CD4-positive, CD25-positive, alpha-beta regulatory T cell (primary cell): Measurements from ENCODE around the gene DAAM1. TPM values are rescaled to one million over a fixed set of nuclear protein-coding genes. Genes with fewer than 3 reads are reported as not detected.

Experiments
- ATAC-seq, 2 donors: fragments of 150-1000 bp; cut with Tn5 transposase; one replicate each; pipeline ENCODE4 v1.10.0; 2021; ENCODE audit warnings: low read depth in 2 of 2, moderate number of reproducible peaks in 2 of 2, moderate library complexity in 1 of 2
- DNase-seq, 3 donors: peaks; one replicate each; pipeline versions ENCODE4 v3.0.0 to v3.0.0-alpha.2; 2012 to 2022; ENCODE audit warnings: mixed read lengths in 1 of 3
- H3K27ac ChIP-seq: one replicate; pipeline ENCODE4 v1.7.0; 2013; ENCODE audit warnings: mild to moderate bottlenecking, low read length; ENCODE audit not compliant: insufficient read depth, poor library complexity, severe bottlenecking
- H3K27me3 ChIP-seq: one replicate; pipeline ENCODE4 v1.7.0; 2013; ENCODE audit warnings: low read length; ENCODE audit not compliant: control insufficient read depth, insufficient read depth
- H3K36me3 ChIP-seq: one replicate; pipeline ENCODE4 v1.7.0; 2013; ENCODE audit warnings: mild to moderate bottlenecking, low read length, moderate library complexity; ENCODE audit not compliant: control insufficient read depth, insufficient read depth
- H3K4me1 ChIP-seq: 2 replicates; pipeline ENCODE4 v1.7.0; 2013; ENCODE audit warnings: mild to moderate bottlenecking, low read length; ENCODE audit not compliant: insufficient read depth, control insufficient read depth, poor library complexity, severe bottlenecking
- H3K4me3 ChIP-seq: one replicate; pipeline ENCODE4 v1.7.0; 2013; ENCODE audit warnings: low read depth, mild to moderate bottlenecking, low read length, moderate library complexity
- H3K9me3 ChIP-seq, 2 experiments: 1 replicate in 1 of 2; 2 replicates in 1 of 2; pipeline ENCODE4 v1.7.0; 2013; ENCODE audit warnings: low read length in 2 of 2, mild to moderate bottlenecking in 1 of 2, moderate library complexity in 1 of 2; ENCODE audit not compliant: control insufficient read depth in 2 of 2
- H3K27ac Mint-ChIP-seq, 3 donors: one replicate each; pipeline ENCODE4 v1.8.0; 2020 to 2022; ENCODE audit warnings: mild to moderate bottlenecking in 3 of 3, mixed read lengths in 3 of 3, moderate library complexity in 2 of 3
- H3K27me3 Mint-ChIP-seq: one replicate; pipeline ENCODE4 v1.8.0; 2022; ENCODE audit warnings: mild to moderate bottlenecking, mixed read lengths
- H3K36me3 Mint-ChIP-seq: one replicate; pipeline ENCODE4 v1.8.0; 2020; ENCODE audit warnings: mixed read lengths
- H3K4me1 Mint-ChIP-seq, 4 donors: one replicate each; pipeline ENCODE4 v1.8.0; 2020 to 2022; ENCODE audit warnings: mixed read lengths in 4 of 4, mild to moderate bottlenecking in 1 of 4
- H3K4me3 Mint-ChIP-seq, 4 donors: one replicate each; pipeline ENCODE4 v1.8.0; 2020 to 2022; ENCODE audit warnings: mild to moderate bottlenecking in 4 of 4, mixed read lengths in 4 of 4, moderate library complexity in 3 of 4
- H3K9me3 Mint-ChIP-seq, 7 donors: one replicate each; pipeline ENCODE4 v1.8.0; 2020 to 2022; ENCODE audit warnings: mixed read lengths in 7 of 7, mild to moderate bottlenecking in 3 of 7, moderate library complexity in 2 of 7
- polyA plus RNA-seq, 4 donors: library from polyadenylated mRNA; unstranded; fragments of 300-500 nt; fragmentation: Illumina TruSeq; gene quantifications; one replicate each; pipeline ENCODE4 v1.2.3, GENCODE V29; 2021
- total RNA-seq: library from RNA; stranded (reverse); gene quantifications from one replicate; pipeline ENCODE4 v1.2.3, GENCODE V29; 2022

The DAAM1 gene
- total and polyA plus RNA-seq, 5 donors from 2014 or later, result 6.1 to 36.5 (median 11.2) TPM

GRCh38 chr14:59240356-59240755, 51.9 kb downstream of the DAAM1 start:
- Histone ChIP-seq H3K36me3 (no peaks in the 10 kb centered on the region), H3K27ac (no peak overlapping the region), H3K4me3 (no peak overlapping the region), H3K4me1 (no peaks in the 10 kb centered on the region), H3K27me3 (no peaks in the 10 kb centered on the region), H3K9me3 (no peaks in the 10 kb centered on the region)
- Mint-ChIP-seq H3K4me1 (peaks cover 15 to 19% (median 17%) of the 10 kb centered on the region in 4 donors), H3K36me3 (peaks cover 3% of the 10 kb centered on the region), H3K27me3 (no peaks in the 10 kb centered on the region), H3K4me3 (no peak overlapping the region), H3K9me3 (peaks cover 0 to 2% (median 0%) of the 10 kb centered on the region in 7 donors), H3K27ac (no peak overlapping the region)
- no peak for DNase-seq
- ATAC-seq, result no peak

DNA sequence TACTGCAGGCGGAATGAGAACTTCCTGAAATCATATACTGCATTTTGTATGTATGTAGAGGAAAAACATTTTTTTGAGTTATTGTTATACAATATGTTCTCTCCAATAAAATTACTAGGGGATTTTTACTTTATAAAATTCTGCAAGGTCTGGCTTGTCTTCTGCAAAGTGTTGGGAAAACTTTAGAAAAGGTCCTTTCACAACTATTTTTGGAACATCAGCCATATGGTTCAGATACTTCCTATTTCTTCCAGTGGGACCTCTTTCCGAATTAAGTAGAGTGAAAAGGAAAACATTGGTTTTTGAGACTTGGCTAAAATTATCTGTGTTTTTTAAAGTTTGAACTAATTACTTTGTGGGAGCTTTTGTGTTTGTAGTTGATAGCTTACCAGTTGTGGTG, 52.7 kb downstream of the DAAM1 start:
- Mint-ChIP-seq H3K27ac (no peak overlapping the region), H3K36me3 (peaks cover 3% of the 10 kb centered on the region), H3K4me3 (no peak overlapping the region), H3K27me3 (no peaks in the 10 kb centered on the region), H3K9me3 (no peaks in the 10 kb centered on the region), H3K4me1 (peaks cover 15 to 25% (median 19%) of the 10 kb centered on the region in 4 donors)
- no peak for ATAC-seq
- Histone ChIP-seq H3K4me1 (no peaks in the 10 kb centered on the region), H3K9me3 (no peaks in the 10 kb centered on the region), H3K4me3 (no peak overlapping the region), H3K27me3 (no peaks in the 10 kb centered on the region), H3K36me3 (no peaks in the 10 kb centered on the region), H3K27ac (no peak overlapping the region)
- no peak for DNase-seq

DNA sequence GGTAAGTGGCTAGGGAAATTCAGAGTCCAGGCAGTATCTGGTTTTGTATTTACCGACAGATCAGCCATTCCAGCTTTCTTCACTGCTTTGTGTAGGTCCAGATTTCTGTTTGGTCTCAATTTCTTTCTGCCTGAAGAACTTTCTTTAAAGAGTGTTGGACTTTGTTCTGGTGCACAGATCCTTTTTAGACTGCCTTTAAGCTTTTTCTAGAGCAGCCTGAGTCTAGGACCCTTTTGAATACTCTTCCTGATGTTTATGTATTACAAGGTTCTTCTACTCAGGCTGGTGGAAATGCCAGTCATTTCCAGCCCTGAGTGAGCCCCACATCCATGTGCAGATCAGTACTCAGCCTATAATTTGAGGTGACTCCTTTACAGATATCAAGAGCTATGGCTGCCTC, 54.7 kb downstream of the DAAM1 start:
- no peak overlapping the region for H3K27ac ChIP-seq
- no peak overlapping the region for H3K4me3 ChIP-seq
- no peaks in the 10 kb centered on the region for H3K27me3 ChIP-seq
- peak overlapping the region in 1 of 3 donors; percentile 25 for H3K27ac Mint-ChIP-seq
- H3K4me1 ChIP-seq, result no peaks in the 10 kb centered on the region
- H3K9me3 Mint-ChIP-seq, result no peaks in the 10 kb centered on the region
- ATAC-seq (no peak), DNase-seq (no peak)
- H3K4me1 Mint-ChIP-seq, result peaks cover 16 to 24% (median 21%) of the 10 kb centered on the region in 4 donors
- no peaks in the 10 kb centered on the region for H3K9me3 ChIP-seq
- no peaks in the 10 kb centered on the region for H3K36me3 ChIP-seq
- peaks cover 3% of the 10 kb centered on the region for H3K36me3 Mint-ChIP-seq
- no peaks in the 10 kb centered on the region for H3K27me3 Mint-ChIP-seq
- H3K4me3 Mint-ChIP-seq, result no peak overlapping the region

DNA sequence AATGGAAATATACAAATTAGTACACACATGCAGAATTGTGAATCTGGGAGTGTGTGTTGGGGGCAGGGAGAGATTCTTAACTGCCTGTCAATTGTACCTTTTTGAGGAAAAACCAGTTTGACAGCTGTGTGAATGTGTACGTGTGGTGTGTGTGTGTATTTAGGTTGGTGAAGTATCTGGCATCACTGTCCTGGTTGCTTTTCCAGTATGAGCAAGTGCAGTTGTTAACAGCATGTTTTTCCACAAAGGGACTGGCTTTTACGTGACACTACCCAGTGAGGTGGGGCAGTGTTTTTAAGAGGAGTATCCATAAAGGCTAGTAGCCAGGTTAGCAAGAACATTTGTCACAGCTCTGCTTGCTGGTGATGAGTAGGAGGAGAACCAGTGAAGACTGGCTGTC, 56.1 kb downstream of the DAAM1 start:
- Histone ChIP-seq H3K36me3 (no peaks in the 10 kb centered on the region), H3K4me1 (no peaks in the 10 kb centered on the region), H3K9me3 (no peaks in the 10 kb centered on the region), H3K27ac (no peak overlapping the region), H3K4me3 (no peak overlapping the region), H3K27me3 (no peaks in the 10 kb centered on the region)
- Mint-ChIP-seq H3K9me3 (no peaks in the 10 kb centered on the region), H3K36me3 (peaks cover 3% of the 10 kb centered on the region), H3K27me3 (no peaks in the 10 kb centered on the region), H3K4me3 (no peak overlapping the region), H3K27ac (no peak overlapping the region), H3K4me1 (peaks cover 16 to 24% (median 21%) of the 10 kb centered on the region in 4 donors)
- ATAC-seq (no peak), DNase-seq (no peak)

DNA sequence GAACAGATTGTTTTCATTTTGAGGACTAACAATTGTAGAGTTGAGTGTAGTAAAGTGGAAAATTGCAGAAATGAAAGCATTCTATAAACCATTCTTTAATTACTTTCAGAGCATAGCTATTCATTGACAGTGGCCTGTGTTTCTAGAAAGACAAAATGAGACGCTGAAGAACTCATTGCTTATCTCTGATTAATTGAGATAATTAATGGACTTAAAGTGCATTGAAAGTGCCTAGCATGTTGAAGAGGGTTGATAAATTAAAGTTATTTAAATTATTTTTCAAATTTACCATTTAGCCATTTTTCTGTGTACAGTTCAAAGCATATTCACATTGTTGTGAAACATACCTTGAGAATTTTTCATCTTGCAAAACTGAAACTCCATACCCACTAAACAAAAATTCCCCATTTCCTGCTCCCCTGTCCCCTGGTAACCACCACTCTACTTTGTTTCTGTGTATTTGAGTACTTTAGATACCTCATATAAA, 57.4 kb downstream of the DAAM1 start:
- no peaks in the 10 kb centered on the region for H3K9me3 ChIP-seq
- no peak for ATAC-seq
- H3K4me3 ChIP-seq, result no peak overlapping the region
- H3K4me1 Mint-ChIP-seq, result peaks cover 16 to 21% (median 21%) of the 10 kb centered on the region in 4 donors
- no peaks in the 10 kb centered on the region for H3K27me3 Mint-ChIP-seq
- no peak overlapping the region for H3K4me3 Mint-ChIP-seq
- H3K36me3 Mint-ChIP-seq, result peaks cover 3% of the 10 kb centered on the region
- H3K27me3 ChIP-seq, result no peaks in the 10 kb centered on the region
- DNase-seq, result no peak
- H3K27ac Mint-ChIP-seq, result no peak overlapping the region
- no peaks in the 10 kb centered on the region for H3K36me3 ChIP-seq
- H3K27ac ChIP-seq, result no peak overlapping the region
- no peaks in the 10 kb centered on the region for H3K4me1 ChIP-seq
- H3K9me3 Mint-ChIP-seq, result no peaks in the 10 kb centered on the region

GRCh38 chr14:59246566-59246965, 58.1 kb downstream of the DAAM1 start:
- Histone ChIP-seq H3K4me1 (no peaks in the 10 kb centered on the region), H3K36me3 (no peaks in the 10 kb centered on the region), H3K9me3 (no peaks in the 10 kb centered on the region), H3K4me3 (no peak overlapping the region), H3K27me3 (no peaks in the 10 kb centered on the region), H3K27ac (no peak overlapping the region)
- Mint-ChIP-seq H3K27ac (no peak overlapping the region), H3K4me3 (no peak overlapping the region), H3K36me3 (peaks cover 3% of the 10 kb centered on the region), H3K4me1 (peaks cover 16 to 23% (median 19%) of the 10 kb centered on the region in 4 donors), H3K9me3 (no peaks in the 10 kb centered on the region), H3K27me3 (no peaks in the 10 kb centered on the region)
- no peak for DNase-seq
- no peak for ATAC-seq

DNA sequence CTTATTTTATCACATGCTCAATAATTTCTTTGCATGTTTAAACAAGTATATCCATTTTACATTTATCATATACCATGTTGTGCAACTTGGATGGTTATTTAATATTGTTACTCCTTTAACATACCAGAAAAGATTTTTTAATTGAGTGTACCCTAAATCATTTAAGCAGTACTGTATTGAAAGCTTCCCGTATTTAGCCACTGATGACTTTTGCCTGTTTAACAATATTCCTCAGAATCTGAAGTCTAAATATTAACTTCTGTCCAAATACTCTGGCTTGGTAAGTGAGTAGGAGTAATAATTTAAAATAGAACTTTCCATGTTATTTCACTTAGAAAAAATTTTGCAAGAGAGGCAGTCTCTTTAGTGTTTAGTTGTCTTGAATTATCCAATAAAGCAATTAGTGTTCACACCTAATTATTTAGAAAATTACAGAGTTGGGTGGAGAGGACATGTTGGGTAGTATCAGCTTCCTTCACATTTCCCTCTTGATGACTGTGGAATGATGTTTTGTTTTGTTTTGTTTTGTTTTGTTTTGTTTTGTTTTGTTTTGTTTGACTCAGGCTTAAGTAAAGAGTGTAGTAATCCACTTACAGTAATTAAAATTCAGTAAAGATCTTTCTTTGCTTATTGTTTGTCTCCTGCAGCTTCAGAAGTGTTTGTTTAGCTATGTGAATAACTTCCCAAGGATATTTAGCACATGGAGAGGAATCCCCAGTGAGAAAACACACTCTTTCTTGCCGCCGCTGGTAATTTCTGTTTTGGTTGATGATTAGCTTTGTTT, 59.5 kb downstream of the DAAM1 start:
- ATAC-seq, result no peak
- H3K4me3 Mint-ChIP-seq, result no peak overlapping the region
- no peaks in the 10 kb centered on the region for H3K4me1 ChIP-seq
- DNase-seq, result no peak
- H3K4me1 Mint-ChIP-seq, result peaks cover 15 to 20% (median 17%) of the 10 kb centered on the region in 4 donors
- no peaks in the 10 kb centered on the region for H3K27me3 Mint-ChIP-seq
- H3K36me3 ChIP-seq, result no peaks in the 10 kb centered on the region
- no peaks in the 10 kb centered on the region for H3K27me3 ChIP-seq
- no peaks in the 10 kb centered on the region for H3K9me3 ChIP-seq
- H3K9me3 Mint-ChIP-seq, result no peaks in the 10 kb centered on the region
- no peak overlapping the region for H3K27ac ChIP-seq
- no peak overlapping the region for H3K4me3 ChIP-seq
- H3K36me3 Mint-ChIP-seq, result peaks cover 3% of the 10 kb centered on the region
- H3K27ac Mint-ChIP-seq, result no peak overlapping the region

DNA sequence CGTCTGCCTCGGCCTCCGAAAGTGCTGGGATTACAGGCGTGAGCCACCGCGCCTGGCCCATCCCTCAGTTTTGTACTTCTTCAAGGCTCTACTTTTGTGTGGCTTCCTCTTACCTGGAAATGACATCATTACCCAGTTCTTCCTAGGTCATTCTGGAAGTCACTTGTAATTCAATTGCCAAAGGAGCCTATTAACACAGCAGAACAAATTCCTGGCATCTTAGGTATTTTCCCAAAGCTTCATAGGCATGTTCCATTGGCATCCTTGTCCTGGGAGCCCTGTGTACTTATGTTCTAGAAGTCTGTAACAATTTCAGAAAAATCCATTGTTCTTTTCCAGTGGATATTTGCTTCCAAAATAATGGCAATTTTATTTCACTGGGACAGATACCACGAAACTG, 60.6 kb downstream of the DAAM1 start:
- Histone ChIP-seq H3K36me3 (no peaks in the 10 kb centered on the region), H3K27me3 (no peaks in the 10 kb centered on the region), H3K27ac (no peak overlapping the region), H3K4me3 (no peak overlapping the region), H3K9me3 (no peaks in the 10 kb centered on the region), H3K4me1 (no peaks in the 10 kb centered on the region)
- Mint-ChIP-seq H3K36me3 (peaks cover 2% of the 10 kb centered on the region), H3K27ac (no peak overlapping the region), H3K27me3 (no peaks in the 10 kb centered on the region), H3K4me1 (peaks cover 15 to 22% (median 19%) of the 10 kb centered on the region in 4 donors), H3K9me3 (no peaks in the 10 kb centered on the region), H3K4me3 (no peak overlapping the region)
- ATAC-seq, result no peak
- DNase-seq, result no peak
